Uterus (tissue), 4 donors: ENCODE data around the gene PIM1. TPM values are rescaled to one million over a fixed set of nuclear protein-coding genes. Genes with fewer than 3 reads are reported as not detected.

ENCODE experiments used
- DNase-seq, 2 donors: peaks; one replicate each; pipeline ENCODE4 v3.0.0-alpha.2; 2019 to 2020
- H3K27ac ChIP-seq, 2 donors: fragments of 200-600 bp; sonication (generic); 1 replicate in 1 of 2; 2 replicates in 1 of 2; pipeline ENCODE4 v1.5.1; 2016 to 2018
- H3K27me3 ChIP-seq, 2 donors: fragments of 200-600 bp; sonication (generic); one replicate each; pipeline ENCODE4 v1.5.1; 2018 to 2019; ENCODE audit warnings: control low read depth in 1 of 2
- H3K36me3 ChIP-seq, 2 donors: fragments of 200-600 bp; sonication (generic); one replicate each; pipeline ENCODE4 v1.5.1; 2019; ENCODE audit warnings: control low read depth in 1 of 2
- H3K4me1 ChIP-seq, 2 donors: fragments of 200-600 bp; sonication (generic); one replicate each; pipeline ENCODE4 v1.5.1; 2018 to 2019; ENCODE audit warnings: control low read depth in 1 of 2
- H3K4me3 ChIP-seq, 2 donors: fragments of 200-600 bp; sonication (generic); 1 replicate in 1 of 2; 2 replicates in 1 of 2; pipeline ENCODE4 v1.5.1; 2018 to 2019; ENCODE audit warnings: mild to moderate bottlenecking in 1 of 2
- H3K9me3 ChIP-seq, 2 donors: fragments of 200-600 bp; sonication (generic); one replicate each; pipeline ENCODE4 v1.5.1; 2019; ENCODE audit warnings: control low read depth in 1 of 2
- POLR2A ChIP-seq, 2 donors: fragments of 450-650 bp; IDR thresholded peaks; one replicate each; pipeline ENCODE4 v1.6.1; 2016; ENCODE audit warnings: antibody characterized with exemption in 2 of 2, mild to moderate bottlenecking in 1 of 2, moderate library complexity in 1 of 2
- intact Hi-C: fragments of 100-400 bp; cut with DNase I; formaldehyde crosslinking; loops from one replicate; pipeline ENCODE4 v1.15.1; 2023; ENCODE audit warnings: low total_unique reads
- total RNA-seq, 4 donors: library from RNA; depleted of rRNA in 3 of 4; stranded (reverse); fragments of >200 nt in 3 of 4; gene quantifications; one replicate each; pipeline versions ENCODE4 v1.1.0 to v1.2.4, GENCODE V29; 2014 to 2023
- TF ChIP-seq, protein P1 (sequence below), 4 experiments: fragments of 200-600 bp in 2 of 4; fragments of 450-650 bp in 2 of 4; sonication (generic) in 2 of 4; IDR thresholded peaks; one replicate each; pipeline ENCODE4 v1.5.1; 2016 to 2019; ENCODE audit warnings: antibody characterized with exemption in 4 of 4, mild to moderate bottlenecking in 2 of 4, moderate library complexity in 1 of 4
- donor health status: DM: yes; HTN: yes; CAD: no.

The PIM1 gene
- total RNA-seq, 4 donors from 2014 or later = 2.0 to 44.5 (median 28.8) TPM

GRCh38 chr6:37168163-37168758 is 1.7 kb upstream of the PIM1 start:
- intact Hi-C loops = no loop called here

GRCh38 chr6:37168811-37169495 is 999 bp upstream of the PIM1 start:
- TF ChIP-seq, protein P1, sequence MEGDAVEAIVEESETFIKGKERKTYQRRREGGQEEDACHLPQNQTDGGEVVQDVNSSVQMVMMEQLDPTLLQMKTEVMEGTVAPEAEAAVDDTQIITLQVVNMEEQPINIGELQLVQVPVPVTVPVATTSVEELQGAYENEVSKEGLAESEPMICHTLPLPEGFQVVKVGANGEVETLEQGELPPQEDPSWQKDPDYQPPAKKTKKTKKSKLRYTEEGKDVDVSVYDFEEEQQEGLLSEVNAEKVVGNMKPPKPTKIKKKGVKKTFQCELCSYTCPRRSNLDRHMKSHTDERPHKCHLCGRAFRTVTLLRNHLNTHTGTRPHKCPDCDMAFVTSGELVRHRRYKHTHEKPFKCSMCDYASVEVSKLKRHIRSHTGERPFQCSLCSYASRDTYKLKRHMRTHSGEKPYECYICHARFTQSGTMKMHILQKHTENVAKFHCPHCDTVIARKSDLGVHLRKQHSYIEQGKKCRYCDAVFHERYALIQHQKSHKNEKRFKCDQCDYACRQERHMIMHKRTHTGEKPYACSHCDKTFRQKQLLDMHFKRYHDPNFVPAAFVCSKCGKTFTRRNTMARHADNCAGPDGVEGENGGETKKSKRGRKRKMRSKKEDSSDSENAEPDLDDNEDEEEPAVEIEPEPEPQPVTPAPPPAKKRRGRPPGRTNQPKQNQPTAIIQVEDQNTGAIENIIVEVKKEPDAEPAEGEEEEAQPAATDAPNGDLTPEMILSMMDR (IDR thresholded peaks at IDR 0.05) = no peak
- no peak for TF ChIP-seq POLR2A (IDR thresholded peaks at IDR 0.05)
- intact Hi-C loops = no loop called here
- DNase-seq = no peak

More at GRCh38 chr6:37168163-37168758, 1.7 kb upstream of the PIM1 start:
- Histone ChIP-seq H3K4me3 (peak overlapping the region in 1 of 2 donors; percentile 47), H3K27me3 (no peaks in the 10 kb centered on the region), H3K27ac (peak overlapping the region; percentile 96 to 98), H3K4me1 (no peaks in the 10 kb centered on the region), H3K9me3 (no peaks in the 10 kb centered on the region), H3K36me3 (no peaks in the 10 kb centered on the region)
- no peak for TF ChIP-seq POLR2A (IDR thresholded peaks at IDR 0.05)
- TF ChIP-seq, protein P1 (IDR thresholded peaks at IDR 0.05) = no peak
- DNase-seq = no peak

DNA sequence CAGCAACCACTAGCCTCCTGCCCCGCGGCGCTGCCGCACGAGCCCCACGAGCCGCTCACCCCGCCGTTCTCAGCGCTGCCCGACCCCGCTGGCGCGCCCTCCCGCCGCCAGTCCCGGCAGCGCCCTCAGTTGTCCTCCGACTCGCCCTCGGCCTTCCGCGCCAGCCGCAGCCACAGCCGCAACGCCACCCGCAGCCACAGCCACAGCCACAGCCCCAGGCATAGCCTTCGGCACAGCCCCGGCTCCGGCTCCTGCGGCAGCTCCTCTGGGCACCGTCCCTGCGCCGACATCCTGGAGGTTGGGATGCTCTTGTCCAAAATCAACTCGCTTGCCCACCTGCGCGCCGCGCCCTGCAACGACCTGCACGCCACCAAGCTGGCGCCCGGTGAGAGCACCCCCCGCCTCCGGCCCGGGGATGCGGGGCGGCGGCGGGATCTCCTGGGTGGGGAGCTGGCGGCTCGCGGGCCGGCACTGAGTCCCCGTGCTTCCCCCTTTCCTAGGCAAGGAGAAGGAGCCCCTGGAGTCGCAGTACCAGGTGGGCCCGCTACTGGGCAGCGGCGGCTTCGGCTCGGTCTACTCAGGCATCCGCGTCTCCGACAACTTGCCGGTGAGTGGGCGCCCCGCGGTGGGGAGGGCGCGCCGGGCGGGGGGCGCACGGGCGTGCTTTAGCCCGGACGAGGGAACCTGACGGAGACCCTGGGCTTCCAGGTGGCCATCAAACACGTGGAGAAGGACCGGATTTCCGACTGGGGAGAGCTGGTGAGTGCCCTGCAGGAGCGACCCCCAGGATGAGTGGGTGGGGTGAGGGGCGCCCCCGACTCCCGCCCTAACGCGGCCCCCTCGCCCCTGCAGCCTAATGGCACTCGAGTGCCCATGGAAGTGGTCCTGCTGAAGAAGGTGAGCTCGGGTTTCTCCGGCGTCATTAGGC is 585 bp downstream of the PIM1 start:
- Histone ChIP-seq H3K27ac (peak overlapping the region; percentile 91 to 94), H3K9me3 (no peaks in the 10 kb centered on the region), H3K27me3 (no peaks in the 10 kb centered on the region), H3K36me3 (no peaks in the 10 kb centered on the region), H3K4me1 (no peaks in the 10 kb centered on the region), H3K4me3 (peak overlapping the region; percentile 73 to 85)
- DNase-seq = peak; percentile 61 to 64
- TF ChIP-seq, protein P1 (IDR thresholded peaks at IDR 0.05) = peak in 3 of 4 experiments; percentile 29 to 32 (median 30)
- no peak for TF ChIP-seq POLR2A (IDR thresholded peaks at IDR 0.05)
- intact Hi-C loops = loop anchor here (2.0 to 10.0 kb wide), 2 partner anchors 114 to 146 kb away; no protein-coding TSS in a partner anchor

More at GRCh38 chr6:37168811-37169495, 999 bp upstream of the PIM1 start:
- no peaks in the 10 kb centered on the region for H3K4me1 ChIP-seq
- peak overlapping the region; percentile 96 to 98 for H3K27ac ChIP-seq
- H3K36me3 ChIP-seq = no peaks in the 10 kb centered on the region
- no peaks in the 10 kb centered on the region for H3K27me3 ChIP-seq
- H3K9me3 ChIP-seq = no peaks in the 10 kb centered on the region
- H3K4me3 ChIP-seq = peak overlapping the region; percentile 47 to 58

GRCh38 chr6:37171201-37171969 is 1.4 kb downstream of the PIM1 start:
- TF ChIP-seq POLR2A (IDR thresholded peaks at IDR 0.05) = no peak
- TF ChIP-seq, protein P1 (IDR thresholded peaks at IDR 0.05) = peak in 1 of 4 experiments; percentile 16
- Histone ChIP-seq H3K4me1 (no peaks in the 10 kb centered on the region), H3K27me3 (no peaks in the 10 kb centered on the region), H3K9me3 (no peaks in the 10 kb centered on the region), H3K36me3 (no peaks in the 10 kb centered on the region), H3K4me3 (peak overlapping the region; percentile 73 to 85), H3K27ac (peak overlapping the region; percentile 91 to 94)
- peak; percentile 60 to 63 for DNase-seq
- intact Hi-C loops = loop anchor here (2.0 to 10.0 kb wide), 2 partner anchors 115 to 147 kb away; no protein-coding TSS in a partner anchor
